ENCODE data around the gene OSBPL8.

OSBPL8 gene

DNA sequence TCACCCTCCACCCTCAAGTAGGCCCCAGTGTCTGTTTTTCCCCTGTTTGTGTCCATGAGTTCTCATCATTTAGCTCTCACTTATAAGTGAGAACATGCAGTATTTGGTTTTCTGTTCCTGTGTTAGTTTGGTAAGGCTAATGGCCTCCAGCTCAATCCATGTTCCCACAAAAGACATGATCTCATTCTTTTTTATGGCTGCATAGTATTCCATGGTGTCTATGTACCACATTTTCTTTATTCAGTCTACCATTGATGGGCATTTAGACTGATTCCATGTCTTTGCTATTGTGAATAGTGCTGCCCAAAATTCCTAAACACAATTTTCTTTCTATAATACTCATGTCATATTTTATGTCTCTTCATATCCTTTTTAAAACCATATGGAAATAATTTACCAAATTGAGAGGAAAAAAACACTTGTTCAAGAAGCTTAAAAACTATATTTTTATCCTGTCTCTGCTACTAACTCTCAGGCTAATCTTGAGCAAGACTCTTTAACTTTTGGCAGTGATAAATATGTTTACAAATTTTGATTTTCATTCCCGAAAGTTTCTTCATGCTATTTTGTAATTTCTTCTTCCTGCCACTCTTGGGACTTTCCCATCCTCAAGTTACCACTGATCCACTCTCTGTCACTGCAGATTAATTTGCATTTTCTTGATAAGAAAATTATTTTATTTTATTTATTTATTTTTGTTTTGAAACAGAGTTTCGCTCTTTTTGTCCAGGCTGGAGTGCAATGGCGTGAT lies 28.0 kb upstream of the OSBPL8 start:
- TF ChIP-seq CTCF (IDR thresholded peaks at IDR 0.05; ENCODE audit: low read depth, low read length): no peak
- H3K4me3 ChIP-seq (ENCODE audit: low read depth, low read length): no peak overlapping the region

DNA sequence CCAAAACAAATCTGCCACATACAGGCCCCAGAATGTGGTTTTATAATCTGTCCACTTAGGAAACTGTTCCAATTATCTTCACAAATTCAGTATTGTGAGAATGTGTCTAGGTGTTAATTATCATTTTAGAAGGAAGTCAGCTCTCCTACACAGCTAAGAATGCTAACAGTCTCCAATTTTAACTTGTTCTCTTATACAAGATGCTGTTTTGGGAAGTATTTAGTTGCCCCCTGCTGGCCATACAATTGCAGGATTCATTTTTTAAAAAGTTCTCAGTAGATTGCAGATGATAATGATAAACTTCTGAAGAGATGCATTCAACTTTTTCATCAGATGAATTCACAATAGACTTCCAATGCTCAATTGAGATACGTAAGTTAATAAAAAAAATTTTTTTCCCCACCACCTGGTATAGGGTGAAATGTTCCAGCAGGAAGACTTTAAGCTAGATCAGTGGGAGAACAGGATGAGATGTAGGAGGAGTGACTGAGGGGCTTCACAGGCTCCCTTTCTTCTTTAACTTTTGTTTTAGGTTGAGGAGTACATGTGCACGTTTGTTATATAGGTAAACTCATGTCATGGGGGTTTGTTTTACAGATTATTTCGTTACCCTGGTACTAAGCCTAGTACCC lies 27.3 kb upstream of the OSBPL8 start:
- peak; percentile 32; the same call in 1 of the 2 replicates for TF ChIP-seq CTCF (IDR thresholded peaks at IDR 0.05; ENCODE audit: low read depth, low read length)
- no peak overlapping the region for H3K4me3 ChIP-seq (ENCODE audit: low read depth, low read length)

- no peak for TF ChIP-seq CTCF (IDR thresholded peaks at IDR 0.05; ENCODE audit: low read depth, low read length)
- H3K4me3 ChIP-seq (ENCODE audit: low read depth, low read length): no peak overlapping the region
Observed at GRCh38 chr12:76583301-76583700, 23.7 kb upstream of the OSBPL8 start.

DNA sequence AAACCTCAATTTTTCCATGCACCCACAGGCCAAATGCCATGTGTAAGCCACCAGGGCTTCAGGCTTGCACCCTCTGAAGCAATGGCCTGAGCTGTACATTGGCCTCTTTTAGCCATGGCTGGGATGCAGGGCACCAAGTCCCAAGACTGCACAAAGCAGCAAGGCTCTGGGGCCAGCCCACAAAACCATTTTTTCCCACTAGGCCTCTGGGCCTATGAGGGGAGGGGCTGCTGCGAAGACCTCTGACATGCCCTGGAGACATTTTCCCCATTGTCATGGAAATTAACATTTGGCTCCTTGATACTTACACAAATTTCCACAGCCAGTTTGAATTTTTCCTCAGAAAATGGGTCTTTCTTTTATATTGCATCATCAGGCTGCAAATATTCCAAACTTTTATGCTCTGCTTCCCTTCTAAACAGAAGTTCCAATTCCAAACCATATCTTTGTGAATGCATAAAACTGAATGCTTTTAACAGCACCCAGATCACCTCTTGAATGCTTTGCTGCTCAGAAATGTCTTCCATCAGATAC lies 14.3 kb upstream of the OSBPL8 start:
- no peak for TF ChIP-seq CTCF (IDR thresholded peaks at IDR 0.05; ENCODE audit: low read depth, low read length)
- no peak overlapping the region for H3K4me3 ChIP-seq (ENCODE audit: low read depth, low read length)

DNA sequence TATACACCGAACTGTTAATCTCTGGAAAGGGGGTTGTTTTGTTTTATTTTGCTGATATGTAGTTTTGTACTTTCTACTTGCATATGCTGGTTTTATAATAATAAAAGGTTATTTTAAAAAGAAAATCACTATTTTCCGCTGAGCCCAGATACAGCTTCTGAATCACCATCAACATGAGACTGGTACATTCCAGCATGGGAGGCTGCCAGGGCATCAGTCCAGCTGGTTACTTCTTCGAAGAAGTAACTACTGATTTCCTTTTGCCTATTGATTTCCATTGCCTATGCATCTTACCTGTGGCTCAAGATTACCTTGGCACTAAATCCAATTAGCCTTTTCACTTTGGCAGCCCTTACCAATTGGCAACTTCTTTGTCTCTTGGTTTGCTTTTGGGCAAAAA lies 11.7 kb upstream of the OSBPL8 start:
- TF ChIP-seq CTCF (IDR thresholded peaks at IDR 0.05; ENCODE audit: low read depth, low read length): no peak
- no peak overlapping the region for H3K4me3 ChIP-seq (ENCODE audit: low read depth, low read length)

DNA sequence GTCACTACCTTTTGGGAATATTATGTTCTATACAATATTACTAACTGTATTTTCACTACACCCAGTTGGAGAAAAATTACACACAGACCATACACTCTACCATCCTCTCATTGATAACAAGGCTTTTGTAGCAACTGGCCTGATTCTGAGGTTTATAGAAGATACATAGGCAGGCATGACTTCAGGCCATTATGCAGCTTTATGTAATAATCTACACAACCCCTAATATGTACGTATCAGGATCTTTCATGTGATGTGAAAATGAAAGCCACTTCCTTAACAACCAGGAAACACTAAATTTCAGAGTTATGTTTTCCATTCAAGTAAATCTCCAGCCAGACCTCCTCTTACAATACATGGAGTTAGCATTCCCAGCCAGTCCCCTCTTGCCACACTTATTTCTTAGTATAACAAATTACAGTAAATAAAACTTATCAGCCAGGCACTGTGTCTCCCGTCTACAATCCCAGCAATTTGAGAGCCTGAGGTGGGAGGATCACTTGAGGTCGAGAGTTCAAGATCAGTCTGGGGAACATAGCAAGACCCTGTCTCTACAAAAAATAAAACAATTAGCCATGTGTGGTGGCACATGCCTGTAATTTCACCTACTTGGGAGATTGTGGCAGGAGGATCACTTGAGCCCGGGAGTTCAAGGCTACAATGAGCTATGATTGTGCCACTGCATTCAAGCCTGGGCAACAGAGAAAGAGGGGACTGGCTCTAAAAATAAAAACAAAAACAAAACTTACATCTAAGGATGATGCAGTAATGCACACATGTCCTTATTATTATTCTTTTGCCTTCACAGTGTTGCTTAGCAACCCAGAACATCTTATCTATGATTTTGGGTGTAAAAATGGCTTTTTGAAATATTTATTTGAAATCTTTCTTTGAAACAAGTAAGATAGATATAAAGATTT lies 10.4 kb upstream of the OSBPL8 start:
- H3K4me3 ChIP-seq (ENCODE audit: low read depth, low read length): no peak overlapping the region
- TF ChIP-seq CTCF (IDR thresholded peaks at IDR 0.05; ENCODE audit: low read depth, low read length): no peak
